Memory B cell (primary cell): ENCODE results near the gene ATRN.
A peak's percentile ranks its signal among the peaks of the same experiment; 100 is the strongest.
"Not testable (repeated sequence)": the region's sequence is repeated elsewhere in the genome, so short reads cannot be mapped to it uniquely, and the experiment has no call there.

Source experiments
- ATAC-seq: fragments of 150-1000 bp; cut with Tn5 transposase; 2 replicates; pipeline ENCODE4 v1.10.0; 2021; ENCODE audit warnings: low read depth, mild to moderate bottlenecking, moderate library complexity
- DNase-seq, 2 donors: peaks; one replicate each; pipeline ENCODE4 v3.0.0; 2022; ENCODE audit warnings: low spot score in 2 of 2
- H3K27ac Mint-ChIP-seq: one replicate; pipeline ENCODE4 v1.8.0; 2022; ENCODE audit warnings: mild to moderate bottlenecking, moderate library complexity, mixed read lengths
- H3K27me3 Mint-ChIP-seq: one replicate; pipeline ENCODE4 v1.8.0; 2022; ENCODE audit warnings: mixed read lengths
- H3K36me3 Mint-ChIP-seq: one replicate; pipeline ENCODE4 v1.8.0; 2022; ENCODE audit warnings: mild to moderate bottlenecking, mixed read lengths
- H3K4me1 Mint-ChIP-seq: one replicate; pipeline ENCODE4 v1.8.0; 2022; ENCODE audit warnings: mixed read lengths
- H3K4me3 Mint-ChIP-seq: one replicate; pipeline ENCODE4 v1.8.0; 2022; ENCODE audit warnings: mild to moderate bottlenecking, moderate library complexity, mixed read lengths
- H3K9me3 Mint-ChIP-seq: one replicate; pipeline ENCODE4 v1.8.0; 2022; ENCODE audit warnings: mixed read lengths

ATRN gene

DNA sequence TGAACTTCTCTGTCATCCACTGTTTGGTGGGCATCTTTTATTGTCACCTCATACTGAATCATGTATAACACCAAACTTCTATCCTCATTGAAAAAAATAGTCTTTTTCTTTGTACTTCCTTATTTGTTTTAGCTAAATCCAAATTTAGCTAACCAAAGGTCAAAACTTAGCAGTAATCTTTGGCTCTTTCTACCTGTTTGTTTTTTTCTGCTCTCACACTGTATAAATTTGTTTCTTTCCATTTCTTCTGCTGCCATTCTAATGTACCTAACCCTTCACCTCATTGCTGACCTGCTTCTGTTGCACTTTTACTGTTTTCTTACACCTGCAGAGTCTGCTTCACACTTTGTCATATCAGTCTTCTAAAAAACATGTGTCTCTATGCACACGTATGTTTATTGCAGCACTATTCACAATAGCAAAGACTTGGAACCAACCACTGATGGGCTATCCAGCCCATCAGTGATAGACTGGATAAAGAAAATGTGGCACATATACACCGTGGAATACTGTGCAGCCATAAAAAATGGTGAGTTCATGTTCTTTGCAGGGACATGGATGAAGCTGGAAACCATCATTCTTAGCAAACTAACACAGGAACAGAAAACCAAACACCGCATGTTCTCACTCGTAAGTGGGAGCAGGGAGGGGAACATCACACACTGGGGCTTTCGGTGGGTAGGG lies 7.2 kb downstream of the ATRN start:
- H3K4me3 Mint-ChIP-seq: no peak overlapping the region
- H3K27ac Mint-ChIP-seq: peak overlapping the region; percentile 1

GRCh38 chr20:3479025-3479424 lies 8.2 kb downstream of the ATRN start:
- Mint-ChIP-seq H3K27ac (no peak overlapping the region), H3K4me1 (peaks cover 10% of the 10 kb centered on the region), H3K9me3 (no peaks in the 10 kb centered on the region), H3K4me3 (no peak overlapping the region), H3K36me3 (peaks cover 2% of the 10 kb centered on the region), H3K27me3 (no peaks in the 10 kb centered on the region)
- DNase-seq: no peak
- no peak for ATAC-seq

More for the DNA sequence above, 7.2 kb downstream of the ATRN start:
- H3K9me3 Mint-ChIP-seq: no peaks in the 10 kb centered on the region
- peaks cover 2% of the 10 kb centered on the region for H3K36me3 Mint-ChIP-seq
- DNase-seq (no peak), ATAC-seq (no peak)
- H3K4me1 Mint-ChIP-seq: peaks cover 20% of the 10 kb centered on the region
- H3K27me3 Mint-ChIP-seq: no peaks in the 10 kb centered on the region

GRCh38 chr20:3479759-3480615 lies 9.2 kb downstream of the ATRN start:
- peaks cover 2% of the 10 kb centered on the region for H3K36me3 Mint-ChIP-seq
- no peak for DNase-seq
- no peak overlapping the region for H3K27ac Mint-ChIP-seq
- no peak overlapping the region for H3K4me3 Mint-ChIP-seq
- H3K9me3 Mint-ChIP-seq: no peaks in the 10 kb centered on the region
- H3K27me3 Mint-ChIP-seq: no peaks in the 10 kb centered on the region
- H3K4me1 Mint-ChIP-seq: peaks cover 10% of the 10 kb centered on the region
- no peak for ATAC-seq

DNA sequence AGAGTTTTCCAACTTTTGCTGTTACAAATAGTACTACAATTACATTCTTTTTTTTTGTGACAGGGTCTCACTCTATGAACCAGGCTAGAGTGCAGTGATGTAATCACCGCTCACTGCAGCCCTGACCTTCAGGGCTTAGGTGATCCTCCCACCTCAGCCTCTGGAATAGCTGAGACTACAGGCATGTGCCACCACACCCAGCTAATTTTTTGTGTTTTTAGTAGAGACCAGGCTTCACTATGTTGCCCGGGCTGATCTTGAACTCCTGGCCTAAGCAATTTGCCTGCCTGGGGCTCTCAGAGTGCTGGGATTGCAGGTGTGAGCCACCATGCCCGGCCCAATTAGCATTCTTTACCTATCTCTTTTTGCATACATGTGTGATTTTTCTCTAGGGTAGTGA lies 12.5 kb downstream of the ATRN start:
- H3K4me3 Mint-ChIP-seq: no peak overlapping the region
- H3K27ac Mint-ChIP-seq: no peak overlapping the region
- peaks cover 7% of the 10 kb centered on the region for H3K9me3 Mint-ChIP-seq
- ATAC-seq: no peak
- peaks cover 9% of the 10 kb centered on the region for H3K4me1 Mint-ChIP-seq
- DNase-seq: no peak
- no peaks in the 10 kb centered on the region for H3K27me3 Mint-ChIP-seq
- H3K36me3 Mint-ChIP-seq: peaks cover 17% of the 10 kb centered on the region

- no peak for DNase-seq
- H3K27me3 Mint-ChIP-seq: no peaks in the 10 kb centered on the region
- ATAC-seq: no peak
- H3K27ac Mint-ChIP-seq: no peak overlapping the region
- H3K9me3 Mint-ChIP-seq: peaks cover 7% of the 10 kb centered on the region
- peaks cover 17% of the 10 kb centered on the region for H3K36me3 Mint-ChIP-seq
- H3K4me3 Mint-ChIP-seq: no peak overlapping the region
- H3K4me1 Mint-ChIP-seq: peaks cover 9% of the 10 kb centered on the region
Observed at GRCh38 chr20:3483784-3484183, 13.0 kb downstream of the ATRN start.

GRCh38 chr20:3485913-3486312 lies 15.1 kb downstream of the ATRN start:
- no peak overlapping the region for H3K4me3 Mint-ChIP-seq
- ATAC-seq (no peak), DNase-seq (no peak)
- peaks cover 9% of the 10 kb centered on the region for H3K4me1 Mint-ChIP-seq
- H3K27ac Mint-ChIP-seq: no peak overlapping the region
- peaks cover 7% of the 10 kb centered on the region for H3K9me3 Mint-ChIP-seq
- no peaks in the 10 kb centered on the region for H3K27me3 Mint-ChIP-seq
- H3K36me3 Mint-ChIP-seq: peaks cover 21% of the 10 kb centered on the region

GRCh38 chr20:3486850-3487249 lies 16.0 kb downstream of the ATRN start:
- DNase-seq: no peak
- Mint-ChIP-seq H3K4me3 (no peak overlapping the region), H3K36me3 (peaks cover 21% of the 10 kb centered on the region), H3K27me3 (no peaks in the 10 kb centered on the region), H3K4me1 (peaks cover 7% of the 10 kb centered on the region), H3K27ac (no peak overlapping the region), H3K9me3 (peaks cover 7% of the 10 kb centered on the region)
- ATAC-seq: no peak

- Mint-ChIP-seq H3K36me3 (peaks cover 16% of the 10 kb centered on the region), H3K4me1 (peaks cover 15% of the 10 kb centered on the region), H3K4me3 (no peak overlapping the region), H3K27ac (no peak overlapping the region), H3K27me3 (no peaks in the 10 kb centered on the region), H3K9me3 (peaks cover 4% of the 10 kb centered on the region)
- DNase-seq: no peak
- ATAC-seq: no peak
Observed at GRCh38 chr20:3492669-3493068, 21.9 kb downstream of the ATRN start.

GRCh38 chr20:3494218-3494617 lies 23.4 kb downstream of the ATRN start:
- H3K36me3 Mint-ChIP-seq: peaks cover 13% of the 10 kb centered on the region
- no peak for ATAC-seq
- H3K27ac Mint-ChIP-seq: no peak overlapping the region
- no peak for DNase-seq
- peaks cover 12% of the 10 kb centered on the region for H3K4me1 Mint-ChIP-seq
- H3K4me3 Mint-ChIP-seq: no peak overlapping the region
- H3K9me3 Mint-ChIP-seq: peaks cover 2% of the 10 kb centered on the region
- H3K27me3 Mint-ChIP-seq: no peaks in the 10 kb centered on the region

- Mint-ChIP-seq H3K36me3 (peaks cover 3% of the 10 kb centered on the region), H3K27ac (no peak overlapping the region), H3K9me3 (peaks cover 2% of the 10 kb centered on the region), H3K4me1 (peaks cover 2% of the 10 kb centered on the region), H3K27me3 (no peaks in the 10 kb centered on the region), H3K4me3 (no peak overlapping the region)
- ATAC-seq: no peak
- no peak for DNase-seq
Observed at GRCh38 chr20:3502878-3503277, 32.1 kb downstream of the ATRN start.

DNA sequence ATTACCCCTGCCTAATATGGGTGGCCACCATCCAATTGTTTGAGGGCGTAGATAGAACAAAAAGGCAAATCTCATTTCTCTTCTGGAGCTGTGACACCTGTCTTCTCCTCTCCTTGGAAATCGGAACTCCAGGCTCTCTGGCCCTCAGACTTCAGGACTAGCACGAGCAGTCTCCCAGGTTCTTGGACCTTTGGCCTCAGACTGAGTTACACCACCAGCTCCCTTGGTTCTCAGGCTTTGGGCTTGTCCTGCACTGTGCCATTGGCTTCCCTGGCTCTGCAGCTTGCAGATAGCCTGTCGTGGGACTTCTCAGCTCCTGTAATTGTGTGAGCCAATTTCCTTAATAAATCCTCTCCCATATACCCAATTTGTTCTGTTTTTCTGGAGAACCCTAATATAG lies 34.3 kb downstream of the ATRN start:
- Mint-ChIP-seq H3K9me3 (peaks cover 2% of the 10 kb centered on the region), H3K27ac (no peak overlapping the region), H3K4me3 (no peak overlapping the region), H3K36me3 (peaks cover 8% of the 10 kb centered on the region), H3K4me1 (peaks cover 2% of the 10 kb centered on the region), H3K27me3 (no peaks in the 10 kb centered on the region)
- DNase-seq (no peak), ATAC-seq (no peak)

DNA sequence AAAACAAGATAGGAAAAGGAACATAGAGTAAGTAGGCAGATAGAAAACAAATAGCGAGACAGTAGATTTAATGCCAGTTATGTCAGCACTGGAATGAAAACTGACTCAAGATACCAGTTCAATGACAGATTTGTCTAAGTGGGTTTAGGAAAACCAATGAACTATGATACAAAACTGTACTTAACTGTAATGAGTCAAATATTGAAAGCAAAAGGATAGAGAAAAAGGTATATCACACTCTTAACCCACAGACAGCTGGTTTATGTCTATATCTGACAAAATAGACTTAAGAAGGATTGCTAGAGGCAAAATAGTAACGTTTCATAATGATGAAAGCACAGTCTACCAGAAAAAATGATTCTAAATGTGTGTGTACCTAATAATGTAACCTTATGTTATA lies 38.2 kb downstream of the ATRN start:
- no peak for DNase-seq
- Mint-ChIP-seq H3K27me3 (no peaks in the 10 kb centered on the region), H3K36me3 (peaks cover 9% of the 10 kb centered on the region), H3K4me1 (peaks cover 1% of the 10 kb centered on the region), H3K9me3 (peaks cover 2% of the 10 kb centered on the region), H3K27ac (no peak overlapping the region), H3K4me3 (no peak overlapping the region)
- ATAC-seq: no peak

GRCh38 chr20:3510110-3510509 lies 39.3 kb downstream of the ATRN start:
- Mint-ChIP-seq H3K9me3 (no peaks in the 10 kb centered on the region), H3K4me3 (no peak overlapping the region), H3K4me1 (peaks cover 3% of the 10 kb centered on the region), H3K36me3 (peaks cover 9% of the 10 kb centered on the region), H3K27ac (no peak overlapping the region), H3K27me3 (no peaks in the 10 kb centered on the region)
- DNase-seq (no peak), ATAC-seq (no peak)

- not testable (repeated sequence) for H3K4me3 Mint-ChIP-seq, H3K9me3 Mint-ChIP-seq, ATAC-seq
Observed at GRCh38 chr20:3512239-3512638, 41.4 kb downstream of the ATRN start.

More at GRCh38 chr20:3512239-3512638, 41.4 kb downstream of the ATRN start:
- not testable (repeated sequence) for H3K4me1 Mint-ChIP-seq, H3K27ac Mint-ChIP-seq, DNase-seq, H3K27me3 Mint-ChIP-seq
- H3K36me3 Mint-ChIP-seq: peaks cover 13% of the 10 kb centered on the region
